GDM1 (cell line): ENCODE measurements around the gene PRSS21.
A peak's percentile ranks its signal among the peaks of the same experiment; 100 is the strongest.

ENCODE experiments used
- DNase-seq: peaks from one replicate; lab custom pipeline; 2025; lab: John Stamatoyannopoulos, UW

Gene PRSS21

GRCh38 chr16:2825906-2826305, 8.9 kb downstream of the PRSS21 start:
- DNase-seq = no peak

- no peak for DNase-seq
These were observed 9.7 kb downstream of the PRSS21 start for GRCh38 chr16:2826591-2827373.

GRCh38 chr16:2827374-2827791, 10.3 kb downstream of the PRSS21 start:
- no peak for DNase-seq

GRCh38 chr16:2827831-2828520, 10.9 kb downstream of the PRSS21 start:
- DNase-seq = no peak

GRCh38 chr16:2828521-2828840, 11.4 kb downstream of the PRSS21 start:
- DNase-seq = no peak

- DNase-seq = no peak
These were observed 11.9 kb downstream of the PRSS21 start for GRCh38 chr16:2828876-2829430.

GRCh38 chr16:2829501-2830354, 12.7 kb downstream of the PRSS21 start, which contains the start of gene ZG16B:
Gene ZG16B, plus strand, starts transcription at chr16:2830303. Its CDS starts 139 bp downstream, at chr16:2830442.
- no peak for DNase-seq

GRCh38 chr16:2830355-2830695, 13.3 kb downstream of the PRSS21 start:
- DNase-seq = no peak

- DNase-seq = no peak
These were observed 14.2 kb downstream of the PRSS21 start for GRCh38 chr16:2831203-2831602.

- DNase-seq = no peak
These were observed 16.7 kb downstream of the PRSS21 start for GRCh38 chr16:2833776-2834175.

- DNase-seq = no peak
These were observed 17.9 kb downstream of the PRSS21 start for GRCh38 chr16:2834968-2835367.

- DNase-seq = no peak
These were observed 18.8 kb downstream of the PRSS21 start for GRCh38 chr16:2835638-2836493.

GRCh38 chr16:2836646-2837508, 19.8 kb downstream of the PRSS21 start:
- no peak for DNase-seq

GRCh38 chr16:2838928-2839327, 21.9 kb downstream of the PRSS21 start:
- peak; percentile 65 for DNase-seq

- DNase-seq = no peak
These were observed 22.8 kb downstream of the PRSS21 start for GRCh38 chr16:2839650-2840450.

GRCh38 chr16:2840914-2841313, 23.9 kb downstream of the PRSS21 start:
- no peak for DNase-seq

- no peak for DNase-seq
These were observed 24.7 kb downstream of the PRSS21 start for GRCh38 chr16:2841606-2842339.

- peak; percentile 36 for DNase-seq
These were observed 25.4 kb downstream of the PRSS21 start for GRCh38 chr16:2842340-2843000.
